Activated CD4-positive, alpha-beta T cell treated with anti-CD3 and anti-CD28 coated beads, Interleukin-2, amount 10 ng/mL, durations not matched to agents 7 days and 5 days (primary cell): ENCODE data around the gene CETN2. TPM values are rescaled to one million over a fixed set of nuclear protein-coding genes. Genes with fewer than 3 reads are reported as not detected.
"Not testable (repeated sequence)": the region's sequence is repeated elsewhere in the genome, so short reads cannot be mapped to it uniquely, and the experiment has no call there.

Experiments
- CTCF ChIA-PET: fragments of 350-600 bp; sonication (Branson Sonifier 250); formaldehyde crosslinking; loops from one replicate; lab custom pipeline; 2021; ENCODE audit warnings: antibody characterized with exemption; lab: Charles Lee
- POLR2A ChIA-PET: fragments of 350-600 bp; sonication (Branson Sonifier 250); formaldehyde crosslinking; loops from one replicate; lab custom pipeline; 2021; ENCODE audit warnings: antibody characterized with exemption; lab: Charles Lee
- DNase-seq: peaks from one replicate; pipeline ENCODE4 v3.0.0-alpha.2; 2020
- H3K27ac Mint-ChIP-seq: one replicate; pipeline ENCODE4 v1.8.0; 2021; ENCODE audit warnings: mild to moderate bottlenecking, moderate library complexity, mixed read lengths
- H3K27me3 Mint-ChIP-seq: one replicate; pipeline ENCODE4 v1.8.0; 2021; ENCODE audit warnings: mixed read lengths
- H3K36me3 Mint-ChIP-seq: one replicate; pipeline ENCODE4 v1.8.0; 2021; ENCODE audit warnings: low read depth, mixed read lengths
- H3K4me1 Mint-ChIP-seq: one replicate; pipeline ENCODE4 v1.8.0; 2021; ENCODE audit warnings: mixed read lengths
- H3K4me3 Mint-ChIP-seq: one replicate; pipeline ENCODE4 v1.8.0; 2021; ENCODE audit warnings: mild to moderate bottlenecking, moderate library complexity, mixed read lengths
- H3K9me3 Mint-ChIP-seq: one replicate; pipeline ENCODE4 v1.8.0; 2021; ENCODE audit warnings: mixed read lengths
- total RNA-seq, 2 experiments: library from RNA; stranded (reverse); gene quantifications; one replicate each; pipeline ENCODE4 v1.2.3, GENCODE V29; 2021

Gene CETN2
- total RNA-seq, 2 experiments from 2014 or later: 9.7 to 12.5 TPM

DNA sequence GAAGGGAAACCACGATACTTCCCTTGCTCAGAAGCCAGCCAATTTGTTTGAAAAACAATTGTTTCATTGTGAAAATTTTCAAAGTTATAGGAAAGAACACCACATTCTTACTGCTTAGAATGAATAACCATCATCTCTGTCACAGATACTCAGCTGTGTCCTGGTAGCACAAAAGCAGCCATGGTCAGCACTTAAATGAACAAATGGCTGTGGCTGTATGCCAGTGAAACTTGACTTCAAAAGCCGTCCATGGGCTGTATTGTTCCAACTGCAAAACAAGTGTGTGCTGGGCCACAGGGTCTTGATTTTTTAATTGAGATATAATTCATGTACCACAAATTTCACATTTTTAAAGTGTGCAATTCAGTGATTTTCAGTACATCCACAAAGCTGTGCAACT is 19.9 kb upstream of the CETN2 start:
- H3K9me3 Mint-ChIP-seq: no peaks in the 10 kb centered on the region
- no peak for DNase-seq
- no peak overlapping the region for H3K4me3 Mint-ChIP-seq
- ChIA-PET POLR2A (no interaction called here), CTCF (no interaction called here)
- peaks cover 33% of the 10 kb centered on the region for H3K36me3 Mint-ChIP-seq
- no peak overlapping the region for H3K27ac Mint-ChIP-seq
- H3K27me3 Mint-ChIP-seq: no peaks in the 10 kb centered on the region
- peaks cover 26% of the 10 kb centered on the region for H3K4me1 Mint-ChIP-seq

DNA sequence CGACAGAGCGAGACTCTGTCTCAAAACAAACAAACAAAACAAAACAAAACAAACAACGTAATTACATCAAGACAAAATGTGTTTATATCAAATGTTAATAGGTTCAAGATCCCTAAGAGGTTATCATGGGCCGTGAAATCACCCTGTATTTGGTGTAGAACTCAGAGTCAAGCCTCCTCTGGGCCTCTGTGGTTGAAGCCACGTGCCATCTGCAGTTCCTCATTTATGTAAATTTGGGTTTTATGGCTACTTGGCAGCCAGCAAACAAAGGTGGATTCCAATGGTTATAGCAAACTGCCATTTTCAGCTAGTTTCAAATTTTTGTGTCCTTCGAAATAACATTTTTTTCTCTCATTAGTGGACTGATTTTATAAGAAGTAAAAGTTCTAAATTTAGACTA is 16.7 kb upstream of the CETN2 start:
- POLR2A ChIA-PET: no interaction called here
- no peak overlapping the region for H3K4me3 Mint-ChIP-seq
- no peaks in the 10 kb centered on the region for H3K27me3 Mint-ChIP-seq
- no peak for DNase-seq
- H3K36me3 Mint-ChIP-seq: peaks cover 27% of the 10 kb centered on the region
- H3K9me3 Mint-ChIP-seq: no peaks in the 10 kb centered on the region
- H3K4me1 Mint-ChIP-seq: peaks cover 14% of the 10 kb centered on the region
- no peak overlapping the region for H3K27ac Mint-ChIP-seq
- CTCF ChIA-PET: no interaction called here

DNA sequence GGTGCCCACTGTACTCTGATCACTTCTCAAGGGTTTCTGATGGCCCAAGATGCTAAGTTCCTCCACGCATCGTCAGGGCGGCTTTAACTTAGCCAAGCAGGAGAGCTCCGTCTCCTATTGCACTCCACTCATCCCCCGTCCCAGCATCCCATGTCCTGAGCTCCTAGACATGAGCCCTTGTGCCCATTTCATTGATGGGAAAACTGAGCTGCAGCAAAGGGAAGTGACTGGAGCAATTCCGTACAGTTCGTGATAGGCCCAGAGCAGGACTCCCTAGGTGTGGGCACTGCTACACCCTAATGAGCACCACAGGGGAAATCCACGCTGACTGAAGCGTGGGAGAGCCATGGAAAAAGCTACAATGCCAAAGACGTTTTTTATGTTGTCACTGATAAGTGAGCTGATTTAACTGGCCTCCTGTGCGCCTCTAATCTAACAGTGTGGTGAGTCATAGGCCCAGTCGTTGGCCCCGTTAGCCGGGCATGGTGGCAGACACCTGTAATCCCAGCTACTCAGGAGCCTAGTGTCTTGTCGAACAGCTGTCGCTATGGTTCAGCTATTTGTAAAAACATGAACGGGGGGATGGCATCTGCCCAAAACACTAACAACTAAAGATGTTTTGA is 15.2 kb upstream of the CETN2 start:
- ChIA-PET CTCF (no interaction called here), POLR2A (no interaction called here)
- no peak overlapping the region for H3K4me3 Mint-ChIP-seq
- peaks cover 1% of the 10 kb centered on the region for H3K4me1 Mint-ChIP-seq
- peaks cover 12% of the 10 kb centered on the region for H3K36me3 Mint-ChIP-seq
- H3K9me3 Mint-ChIP-seq: no peaks in the 10 kb centered on the region
- no peak for DNase-seq
- no peaks in the 10 kb centered on the region for H3K27me3 Mint-ChIP-seq
- H3K27ac Mint-ChIP-seq: no peak overlapping the region

DNA sequence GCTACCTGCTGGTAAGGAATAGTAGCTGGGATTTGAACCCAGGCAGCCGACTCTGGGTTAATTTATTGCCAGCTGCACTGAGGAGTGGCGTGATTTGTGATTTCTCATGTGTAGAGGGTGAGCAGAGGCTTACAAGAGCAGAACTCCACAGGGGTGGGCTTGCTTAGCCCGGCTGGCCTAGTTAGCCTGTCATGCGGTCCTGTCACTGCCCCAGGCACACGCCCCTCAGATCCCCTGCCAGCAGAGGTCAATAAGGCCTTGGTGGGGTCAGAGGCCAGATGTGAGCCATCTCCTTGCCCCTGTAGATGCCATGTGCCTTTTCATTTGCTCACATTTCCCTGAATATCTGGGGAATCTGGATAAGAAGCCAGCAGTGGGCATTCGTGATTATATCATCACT is 13.7 kb upstream of the CETN2 start:
- CTCF ChIA-PET: interaction anchor here (1.0 kb wide), 1 partner anchor 61 kb away, joined by 3 read pairs; no protein-coding TSS in a partner anchor
- POLR2A ChIA-PET: no interaction called here
- H3K9me3 Mint-ChIP-seq: no peaks in the 10 kb centered on the region
- no peak for DNase-seq
- no peak overlapping the region for H3K27ac Mint-ChIP-seq
- H3K4me3 Mint-ChIP-seq: no peak overlapping the region
- no peaks in the 10 kb centered on the region for H3K4me1 Mint-ChIP-seq
- H3K27me3 Mint-ChIP-seq: no peaks in the 10 kb centered on the region
- peaks cover 8% of the 10 kb centered on the region for H3K36me3 Mint-ChIP-seq

DNA sequence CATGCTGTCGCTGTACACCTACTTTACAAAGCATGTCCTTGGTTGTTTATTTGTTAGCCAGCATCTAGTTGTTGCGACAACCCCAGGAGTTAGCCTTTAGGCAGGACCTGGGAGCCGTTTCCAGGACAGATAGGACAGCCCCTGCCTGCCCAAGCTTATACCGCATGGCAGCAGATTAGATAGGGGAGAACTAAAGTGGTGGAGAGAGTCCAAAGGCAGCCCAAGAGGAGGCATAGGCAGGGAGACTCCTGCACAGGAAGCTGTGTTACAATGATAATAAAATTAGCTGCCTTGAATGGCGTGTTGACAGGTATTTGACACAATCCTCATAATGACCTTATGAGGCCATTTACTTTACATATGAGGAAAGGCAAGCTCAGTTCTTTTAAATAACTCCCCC is 13.3 kb upstream of the CETN2 start:
- no peak for DNase-seq
- ChIA-PET CTCF (interaction anchor here (1.0 kb wide), 1 partner anchor 62 kb away, joined by 3 read pairs; no protein-coding TSS in a partner anchor), POLR2A (no interaction called here)
- H3K27me3 Mint-ChIP-seq: no peaks in the 10 kb centered on the region
- H3K4me3 Mint-ChIP-seq: no peak overlapping the region
- H3K36me3 Mint-ChIP-seq: peaks cover 8% of the 10 kb centered on the region
- no peaks in the 10 kb centered on the region for H3K4me1 Mint-ChIP-seq
- no peak overlapping the region for H3K27ac Mint-ChIP-seq
- H3K9me3 Mint-ChIP-seq: no peaks in the 10 kb centered on the region

DNA sequence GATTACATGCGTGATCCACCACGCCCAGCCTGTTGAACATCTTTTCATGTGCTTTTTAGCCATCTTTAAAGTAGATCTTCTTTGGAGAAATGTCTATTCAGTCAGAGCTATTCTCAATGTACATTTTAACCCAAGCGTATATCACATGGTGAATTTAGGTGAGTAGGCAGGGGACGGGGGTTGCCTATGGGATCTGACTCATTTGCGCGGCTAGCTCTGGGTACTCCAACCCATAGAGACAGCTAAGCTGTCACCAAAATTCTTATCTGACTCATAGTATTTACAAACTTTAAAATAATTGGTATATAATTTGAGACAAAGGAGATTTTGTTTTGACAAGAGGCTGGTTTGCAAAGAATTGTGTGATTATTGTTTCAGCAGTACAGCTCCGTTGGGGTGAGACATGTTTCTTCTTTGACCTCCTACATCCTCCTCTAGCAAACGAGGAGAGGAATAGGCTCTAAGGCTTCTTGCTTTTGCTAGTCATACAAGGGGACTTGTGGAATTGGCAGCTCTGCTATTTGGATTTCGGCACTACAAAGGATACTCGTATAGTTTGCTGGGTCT is 12.3 kb upstream of the CETN2 start:
- Mint-ChIP-seq H3K27ac (no peak overlapping the region), H3K4me1 (no peaks in the 10 kb centered on the region), H3K4me3 (no peak overlapping the region), H3K9me3 (no peaks in the 10 kb centered on the region), H3K36me3 (peaks cover 5% of the 10 kb centered on the region), H3K27me3 (no peaks in the 10 kb centered on the region)
- ChIA-PET POLR2A (no interaction called here), CTCF (interaction anchor here (1.0 kb wide), 1 partner anchor 11 kb away, joined by 3 read pairs; no protein-coding TSS in a partner anchor)
- no peak for DNase-seq

DNA sequence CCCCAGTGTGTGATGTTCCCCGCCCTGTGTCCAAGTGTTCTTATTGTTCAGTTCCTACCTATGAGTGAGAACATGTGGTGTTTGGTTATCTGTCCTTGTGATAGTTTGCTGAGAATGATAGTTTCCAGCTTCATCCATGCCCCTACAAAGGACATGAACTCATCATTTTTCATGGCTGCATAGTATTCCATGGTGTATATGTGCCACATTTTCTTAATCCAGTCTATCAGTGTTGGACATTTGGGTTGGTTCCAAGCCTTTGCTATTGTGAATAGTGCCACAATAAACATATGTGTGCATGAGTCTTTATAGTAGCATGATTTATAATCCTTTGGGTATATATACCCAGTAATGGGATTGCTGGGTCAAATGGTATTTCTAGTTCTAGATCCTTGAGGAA is 4.9 kb upstream of the CETN2 start:
- peaks cover 14% of the 10 kb centered on the region for H3K4me1 Mint-ChIP-seq

DNA sequence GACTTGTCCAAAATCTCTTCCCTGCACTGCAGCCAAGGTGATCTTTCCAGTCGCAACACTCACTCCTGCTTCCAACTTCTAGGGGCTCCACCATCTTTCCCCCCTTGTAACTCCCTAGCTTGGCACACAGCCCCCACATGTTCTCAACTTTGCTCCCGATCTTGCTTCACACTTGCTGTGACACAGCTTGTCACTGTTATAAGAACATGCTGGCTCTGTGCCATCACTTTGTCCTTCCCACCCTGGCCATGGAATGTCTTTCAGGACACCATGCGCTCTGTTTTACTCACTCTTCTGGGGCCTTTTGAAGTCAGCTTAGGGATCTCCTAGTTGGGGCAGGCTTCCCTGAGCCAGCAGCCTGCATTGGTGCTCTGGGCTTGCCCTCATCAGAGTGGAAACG is 2.8 kb upstream of the CETN2 start:
- Mint-ChIP-seq H3K36me3 (peaks cover 18% of the 10 kb centered on the region), H3K27ac (no peak overlapping the region), H3K4me1 (peaks cover 22% of the 10 kb centered on the region), H3K9me3 (no peaks in the 10 kb centered on the region), H3K27me3 (no peaks in the 10 kb centered on the region), H3K4me3 (no peak overlapping the region)
- CTCF ChIA-PET: no interaction called here
- no peak for DNase-seq
- POLR2A ChIA-PET: no interaction called here

More for the DNA sequence above, 4.9 kb upstream of the CETN2 start:
- POLR2A ChIA-PET, H3K27me3 Mint-ChIP-seq, DNase-seq, H3K4me3 Mint-ChIP-seq, H3K9me3 Mint-ChIP-seq, H3K27ac Mint-ChIP-seq, CTCF ChIA-PET: not testable (repeated sequence)
- peaks cover 20% of the 10 kb centered on the region for H3K36me3 Mint-ChIP-seq

DNA sequence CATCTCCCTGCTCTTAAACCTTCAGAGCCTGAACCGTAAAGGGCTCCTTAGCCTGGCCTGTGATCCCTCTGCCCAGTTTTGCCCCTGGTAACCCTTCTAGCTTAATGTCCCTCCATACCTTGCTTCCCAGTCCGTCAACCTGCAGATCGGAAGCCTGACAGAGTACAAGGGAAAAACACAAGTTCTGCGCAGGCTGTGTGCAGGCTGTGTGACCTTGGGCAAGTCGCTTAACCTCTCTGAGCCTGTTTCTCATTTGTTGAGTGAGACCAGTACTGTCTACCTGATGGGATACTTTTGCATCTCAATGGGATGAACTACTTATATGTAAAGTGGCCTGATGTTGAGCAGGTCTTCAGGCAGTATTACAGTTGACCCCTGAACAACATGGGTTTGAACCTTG is 2.0 kb upstream of the CETN2 start:
- DNase-seq: no peak
- peak overlapping the region; percentile 85 for H3K4me3 Mint-ChIP-seq
- H3K27ac Mint-ChIP-seq: no peak overlapping the region
- no peaks in the 10 kb centered on the region for H3K9me3 Mint-ChIP-seq
- no peaks in the 10 kb centered on the region for H3K27me3 Mint-ChIP-seq
- CTCF ChIA-PET: no interaction called here
- peaks cover 18% of the 10 kb centered on the region for H3K36me3 Mint-ChIP-seq
- POLR2A ChIA-PET: no interaction called here
- peaks cover 22% of the 10 kb centered on the region for H3K4me1 Mint-ChIP-seq

DNA sequence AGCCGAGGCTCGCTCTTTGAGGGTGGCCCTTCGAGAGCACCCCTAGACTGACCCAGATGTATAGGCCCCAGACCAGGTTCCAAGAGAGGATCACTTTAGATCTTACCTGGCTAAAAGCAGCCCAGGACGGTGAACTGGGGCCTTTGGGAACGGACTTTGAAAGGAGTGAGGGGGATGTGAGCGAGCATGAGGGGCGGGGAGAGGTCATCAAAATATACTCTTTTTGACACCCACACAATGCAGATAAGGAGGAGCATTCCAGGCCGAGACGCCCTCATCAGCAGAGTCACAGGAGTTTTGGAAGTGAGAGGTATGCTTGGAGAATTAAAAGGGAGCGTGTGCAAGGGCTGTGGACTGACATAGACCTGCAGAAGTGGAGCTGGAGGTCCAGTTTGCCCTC is 834 bp upstream of the CETN2 start:
- POLR2A ChIA-PET: no interaction called here

DNA sequence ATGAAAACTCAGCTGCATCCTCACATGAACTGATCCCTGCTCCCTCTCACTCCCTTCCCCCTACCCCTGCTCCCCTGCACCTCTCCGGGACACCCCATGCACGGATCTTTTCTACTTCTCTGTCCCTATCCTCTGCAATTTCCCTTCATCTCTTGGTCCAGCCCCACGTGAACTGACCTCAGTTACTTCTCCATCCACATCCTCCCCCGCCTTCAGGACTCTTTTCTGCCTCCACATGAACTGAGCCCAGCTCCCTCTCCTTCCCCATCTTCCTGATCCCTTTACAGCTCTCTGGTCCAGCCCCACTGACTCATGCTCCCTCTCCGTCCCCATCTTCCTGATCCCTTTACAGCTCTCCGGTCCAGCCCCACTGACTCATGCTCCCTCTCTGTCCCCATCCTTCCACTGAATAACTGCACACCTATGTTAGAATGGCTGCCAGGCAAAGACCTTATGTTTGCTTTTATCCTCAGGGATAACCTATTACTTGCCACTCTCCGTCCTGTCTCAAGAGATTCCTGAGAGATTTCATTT is 5.6 kb downstream of the CETN2 start:
- ChIA-PET POLR2A (no interaction called here), CTCF (no interaction called here)
- no peak for DNase-seq
- Mint-ChIP-seq H3K9me3 (no peaks in the 10 kb centered on the region), H3K4me1 (peaks cover 2% of the 10 kb centered on the region), H3K27me3 (peaks cover 3% of the 10 kb centered on the region), H3K27ac (no peak overlapping the region), H3K36me3 (no peaks in the 10 kb centered on the region), H3K4me3 (no peak overlapping the region)

More for the DNA sequence above, 834 bp upstream of the CETN2 start:
- Mint-ChIP-seq H3K9me3 (no peaks in the 10 kb centered on the region), H3K27ac (peak overlapping the region; percentile 88), H3K36me3 (peaks cover 14% of the 10 kb centered on the region), H3K4me1 (peaks cover 22% of the 10 kb centered on the region), H3K4me3 (peak overlapping the region; percentile 85), H3K27me3 (no peaks in the 10 kb centered on the region)
- CTCF ChIA-PET: interaction anchor here (0.7 to 1.0 kb wide), 3 partner anchors 11 to 96 kb away, joined by 3 to 5 read pairs (median 3); no protein-coding TSS in a partner anchor
- DNase-seq: no peak

DNA sequence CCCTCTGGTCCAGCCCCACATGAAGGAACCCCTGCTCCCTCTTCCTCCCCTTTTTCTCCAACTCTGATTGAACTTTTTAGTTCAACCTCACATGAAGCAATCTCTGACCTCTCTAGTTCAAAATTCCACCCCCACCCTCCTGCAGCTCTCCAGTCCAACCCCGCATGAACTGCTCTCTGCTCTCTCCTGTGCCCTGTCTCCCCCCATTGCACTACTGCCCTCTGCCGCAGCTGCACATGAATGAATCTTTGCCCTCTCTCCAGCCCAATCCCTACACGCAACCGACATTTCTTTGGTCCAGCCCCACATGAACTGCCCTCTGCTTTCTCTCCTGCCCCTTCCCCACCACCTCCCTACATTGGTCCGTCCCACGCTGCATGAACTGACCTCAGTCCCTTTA is 6.9 kb downstream of the CETN2 start:
- Mint-ChIP-seq H3K9me3 (no peaks in the 10 kb centered on the region), H3K36me3 (no peaks in the 10 kb centered on the region), H3K27ac (no peak overlapping the region), H3K27me3 (peaks cover 3% of the 10 kb centered on the region), H3K4me3 (no peak overlapping the region), H3K4me1 (no peaks in the 10 kb centered on the region)
- ChIA-PET POLR2A (no interaction called here), CTCF (no interaction called here)
- DNase-seq: no peak

DNA sequence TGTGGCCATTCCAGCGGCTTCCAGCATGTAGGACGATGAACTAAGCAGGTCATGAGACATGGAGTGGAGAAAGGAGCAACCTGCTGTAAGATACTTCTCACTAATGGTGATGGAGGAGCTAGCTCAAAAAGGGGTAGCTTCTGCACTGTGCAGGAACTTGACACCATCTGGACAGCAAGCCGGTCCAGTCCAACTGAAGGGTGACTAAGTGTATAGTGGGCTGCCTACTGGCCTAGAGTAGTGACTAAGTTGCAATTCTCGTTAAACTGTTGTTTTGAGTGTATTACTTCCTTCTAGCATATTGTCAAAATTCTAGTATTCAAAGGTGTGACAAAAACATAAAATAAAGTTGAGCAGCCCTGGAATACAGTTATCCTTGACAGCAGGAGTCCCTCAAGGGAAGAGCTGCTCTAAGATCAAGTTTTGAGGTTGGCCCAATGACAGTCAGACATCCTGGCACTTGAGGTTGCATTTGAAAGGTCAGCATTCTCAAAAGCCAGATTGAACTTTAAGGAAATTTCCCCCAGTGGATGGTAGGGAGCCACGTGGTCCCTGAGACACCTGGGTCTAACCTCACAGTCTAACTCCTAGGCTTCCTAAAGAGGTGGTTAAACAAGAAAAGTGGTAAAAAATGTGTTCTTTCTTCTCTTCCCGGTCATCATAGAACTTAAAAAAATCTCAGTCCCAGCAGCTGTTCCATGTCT is 8.0 kb downstream of the CETN2 start:
- Mint-ChIP-seq H3K4me1 (no peaks in the 10 kb centered on the region), H3K27ac (no peak overlapping the region), H3K9me3 (no peaks in the 10 kb centered on the region), H3K36me3 (no peaks in the 10 kb centered on the region), H3K4me3 (no peak overlapping the region), H3K27me3 (peaks cover 3% of the 10 kb centered on the region)
- POLR2A ChIA-PET: no interaction called here
- no peak for DNase-seq
- CTCF ChIA-PET: no interaction called here
